Activated CD4-positive, alpha-beta T cell treated with anti-CD3 and anti-CD28 coated beads for 36 hours (primary cell): ENCODE data around the gene SLC22A17. TPM values are rescaled to one million over a fixed set of nuclear protein-coding genes. Genes with fewer than 3 reads are reported as not detected.

Experiments used
- ATAC-seq: fragments of 200-7000 bp; cut with Tn5 transposase; one replicate; pipeline ENCODE4 v1.10.0; 2021; ENCODE audit warnings: mild to moderate bottlenecking, moderate library complexity
- CTCF ChIA-PET: fragments of 350-600 bp; sonication (Branson Sonifier 250); formaldehyde crosslinking; loops from one replicate; lab custom pipeline; 2021; ENCODE audit warnings: antibody characterized with exemption; lab: Charles Lee
- POLR2A ChIA-PET: fragments of 350-600 bp; sonication (Branson Sonifier 250); formaldehyde crosslinking; loops from one replicate; lab custom pipeline; 2021; ENCODE audit warnings: antibody characterized with exemption, inconsistent platforms; lab: Charles Lee
- DNase-seq: peaks from one replicate; pipeline ENCODE4 v3.0.0-alpha.2; 2020
- H3K27ac Mint-ChIP-seq: one replicate; pipeline ENCODE4 v1.8.0; 2021; ENCODE audit warnings: mixed read lengths
- H3K27me3 Mint-ChIP-seq: one replicate; pipeline ENCODE4 v1.8.0; 2021; ENCODE audit warnings: mixed read lengths
- H3K36me3 Mint-ChIP-seq: one replicate; pipeline ENCODE4 v1.8.0; 2021; ENCODE audit warnings: low read depth, mixed read lengths
- H3K4me1 Mint-ChIP-seq: one replicate; pipeline ENCODE4 v1.8.0; 2021; ENCODE audit warnings: mixed read lengths
- H3K4me3 Mint-ChIP-seq: one replicate; pipeline ENCODE4 v1.8.0; 2021; ENCODE audit warnings: mild to moderate bottlenecking, moderate library complexity, mixed read lengths
- H3K9me3 Mint-ChIP-seq: one replicate; pipeline ENCODE4 v1.8.0; 2021; ENCODE audit warnings: low read depth, mixed read lengths
- intact Hi-C, 2 experiments: fragments of 100-400 bp; cut with DNase I in 1 of 2; cut with micrococcal nuclease in 1 of 2; formaldehyde crosslinking; loops; one replicate each; pipeline versions ENCODE4 v1.14.2 to v1.15.1; 2022 to 2024; cut with DNase I, micrococcal nuclease
- total RNA-seq, 2 experiments: library from RNA; stranded (reverse); gene quantifications; one replicate each; pipeline ENCODE4 v1.2.3, GENCODE V29; 2021

The SLC22A17 gene
- total RNA-seq, 2 experiments from 2014 or later, result 4.7 to 5.3 TPM

DNA sequence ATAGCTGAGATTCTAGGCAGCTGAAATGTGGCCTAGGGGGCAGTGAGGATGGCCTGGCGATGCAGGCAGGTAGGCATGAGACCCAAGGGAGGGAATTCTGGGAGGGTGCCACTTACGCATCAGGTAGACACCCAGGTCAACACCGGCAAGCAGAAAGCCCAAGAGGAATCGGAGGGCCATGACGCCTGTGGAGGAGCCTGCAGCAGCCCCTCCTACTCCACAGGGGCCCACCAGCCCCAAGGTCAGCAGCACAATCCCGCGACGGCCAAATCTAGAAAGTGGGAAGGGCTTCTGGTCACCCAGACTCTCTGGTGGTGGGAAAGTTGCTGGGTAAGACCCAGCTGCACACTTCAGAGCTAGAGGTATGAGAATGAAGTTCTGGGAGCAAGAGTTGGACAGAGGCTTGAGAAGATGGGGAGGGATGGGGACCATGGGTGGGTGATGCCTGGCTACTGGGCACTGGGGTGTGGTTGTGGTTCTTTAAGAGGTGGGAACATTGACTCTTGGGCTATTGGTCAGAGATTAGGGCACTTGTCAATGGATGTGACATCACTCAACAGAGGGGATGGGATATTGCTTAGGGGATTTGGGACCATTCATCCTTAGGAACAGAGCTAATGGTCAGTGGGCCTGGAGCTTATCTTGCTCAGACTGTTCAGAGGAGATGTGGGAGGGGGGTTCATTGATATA, 3.4 kb downstream of the SLC22A17 start:
- ChIA-PET CTCF (interaction anchor here (0.6 kb wide), 1 partner anchor 196 kb away, joined by 3 read pairs; no protein-coding TSS in a partner anchor), POLR2A (interaction anchor here (0.7 kb wide), 1 partner anchor 216 kb away, joined by 4 read pairs; no protein-coding TSS in a partner anchor)
- H3K36me3 Mint-ChIP-seq, result no peaks in the 10 kb centered on the region
- H3K4me1 Mint-ChIP-seq, result peaks cover 8% of the 10 kb centered on the region
- H3K27me3 Mint-ChIP-seq, result peaks cover 28% of the 10 kb centered on the region
- no peak overlapping the region for H3K4me3 Mint-ChIP-seq
- H3K27ac Mint-ChIP-seq, result no peak overlapping the region
- ATAC-seq, result no peak
- no peak for DNase-seq
- intact Hi-C loops, result no loop called here
- H3K9me3 Mint-ChIP-seq, result no peaks in the 10 kb centered on the region

- Mint-ChIP-seq H3K9me3 (no peaks in the 10 kb centered on the region), H3K27me3 (peaks cover 18% of the 10 kb centered on the region), H3K27ac (no peak overlapping the region), H3K36me3 (no peaks in the 10 kb centered on the region), H3K4me3 (no peak overlapping the region), H3K4me1 (peaks cover 8% of the 10 kb centered on the region)
- DNase-seq, result no peak
- CTCF ChIA-PET, result no interaction called here
- POLR2A ChIA-PET, result no interaction called here
- no peak for ATAC-seq
- intact Hi-C loops, result no loop called here
Measured at GRCh38 chr14:23348297-23348655, 4.4 kb downstream of the SLC22A17 start.

GRCh38 chr14:23347406-23348296, 5.0 kb downstream of the SLC22A17 start:
- H3K9me3 Mint-ChIP-seq, result no peaks in the 10 kb centered on the region
- CTCF ChIA-PET, result interaction anchor here (0.6 kb wide), 1 partner anchor 12 kb away, joined by 4 read pairs; no protein-coding TSS in a partner anchor
- H3K36me3 Mint-ChIP-seq, result no peaks in the 10 kb centered on the region
- peaks cover 3% of the 10 kb centered on the region for H3K4me1 Mint-ChIP-seq
- intact Hi-C loops, result no loop called here
- H3K27me3 Mint-ChIP-seq, result peaks cover 14% of the 10 kb centered on the region
- no peak overlapping the region for H3K4me3 Mint-ChIP-seq
- no peak overlapping the region for H3K27ac Mint-ChIP-seq
- POLR2A ChIA-PET, result no interaction called here
- ATAC-seq (no peak), DNase-seq (no peak)

DNA sequence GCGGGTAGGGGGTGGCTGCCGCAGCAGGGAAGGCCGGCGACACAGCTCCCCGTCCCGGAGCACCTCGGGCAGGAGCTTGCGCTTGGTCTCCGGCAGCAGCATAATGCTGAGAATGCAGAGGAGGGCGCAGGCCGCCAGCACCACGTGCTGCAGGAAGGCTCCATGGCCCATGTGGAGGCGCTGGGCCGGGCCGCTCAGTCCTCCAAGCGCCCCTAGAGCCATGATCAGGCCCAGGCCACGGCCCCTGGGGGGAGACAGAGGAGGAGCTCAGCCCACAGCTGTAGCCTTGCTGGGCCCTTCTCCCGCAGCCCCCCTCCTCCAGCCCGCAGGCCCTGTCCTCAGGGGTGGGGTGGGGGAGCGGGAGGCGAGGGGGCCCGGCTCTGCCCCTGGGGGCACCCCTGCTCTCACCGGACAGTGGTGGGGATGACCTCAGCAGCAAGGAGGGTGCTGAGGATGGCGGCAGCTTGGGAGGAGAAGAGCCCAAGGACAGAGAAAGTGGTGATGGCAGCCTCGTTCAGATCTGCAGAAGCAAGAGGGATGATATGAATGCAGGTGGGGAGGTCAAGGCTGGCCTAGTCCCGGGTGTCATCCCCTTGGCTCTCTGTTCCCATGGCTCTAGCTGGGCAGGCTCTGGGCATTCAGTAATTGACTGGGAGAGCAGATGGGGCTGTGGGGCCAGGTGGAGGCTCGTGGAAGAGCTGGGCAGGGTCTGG, 5.8 kb downstream of the SLC22A17 start:
- no peak for DNase-seq
- CTCF ChIA-PET, result interaction anchor here (0.7 to 2.1 kb wide), 3 partner anchors 12 to 55 kb away, joined by 3 to 8 read pairs (median 5); no protein-coding TSS in a partner anchor
- Mint-ChIP-seq H3K4me1 (peaks cover 3% of the 10 kb centered on the region), H3K27ac (no peak overlapping the region), H3K9me3 (no peaks in the 10 kb centered on the region), H3K4me3 (no peak overlapping the region), H3K27me3 (peaks cover 14% of the 10 kb centered on the region), H3K36me3 (no peaks in the 10 kb centered on the region)
- POLR2A ChIA-PET, result no interaction called here
- ATAC-seq, result no peak
- intact Hi-C loops, result no loop called here

GRCh38 chr14:23345987-23346692, 6.5 kb downstream of the SLC22A17 start:
- H3K27ac Mint-ChIP-seq, result no peak overlapping the region
- no peak overlapping the region for H3K4me3 Mint-ChIP-seq
- POLR2A ChIA-PET, result no interaction called here
- H3K4me1 Mint-ChIP-seq, result peaks cover under 1% of the 10 kb centered on the region
- no peaks in the 10 kb centered on the region for H3K9me3 Mint-ChIP-seq
- DNase-seq, result no peak
- no peak for ATAC-seq
- CTCF ChIA-PET, result interaction anchor here (0.7 to 2.1 kb wide), 6 partner anchors 13 to 54 kb away, joined by 3 to 8 read pairs (median 4); no protein-coding TSS in a partner anchor
- intact Hi-C loops, result no loop called here
- H3K36me3 Mint-ChIP-seq, result no peaks in the 10 kb centered on the region
- H3K27me3 Mint-ChIP-seq, result peaks cover 10% of the 10 kb centered on the region

DNA sequence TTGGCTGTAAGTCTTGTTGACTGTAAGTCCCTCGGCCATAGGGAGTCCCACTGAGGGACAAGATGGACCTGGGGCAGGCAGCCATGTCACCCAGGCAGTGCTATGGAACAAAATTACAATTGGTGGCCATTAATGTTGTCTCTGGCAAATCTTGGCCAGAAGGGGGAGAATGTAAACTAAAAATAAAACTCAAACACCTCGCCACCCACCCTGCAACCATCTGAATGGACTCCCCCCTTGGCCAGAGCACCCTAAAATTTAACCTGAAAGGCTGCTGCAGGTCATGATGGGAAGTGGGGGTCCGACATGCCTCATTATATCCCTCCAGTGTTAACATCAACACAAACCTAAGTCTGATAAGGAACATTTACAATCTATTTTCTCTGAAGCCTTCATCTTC, 8.2 kb downstream of the SLC22A17 start:
- intact Hi-C loops, result no loop called here
- CTCF ChIA-PET, result interaction anchor here (1.0 to 2.1 kb wide), 4 partner anchors 10 to 36 kb away, joined by 3 to 8 read pairs (median 6); no protein-coding TSS in a partner anchor
- Mint-ChIP-seq H3K36me3 (no peaks in the 10 kb centered on the region), H3K27me3 (no peaks in the 10 kb centered on the region), H3K4me3 (no peak overlapping the region), H3K4me1 (no peaks in the 10 kb centered on the region), H3K27ac (no peak overlapping the region), H3K9me3 (no peaks in the 10 kb centered on the region)
- no peak for DNase-seq
- ATAC-seq, result no peak
- POLR2A ChIA-PET, result no interaction called here

DNA sequence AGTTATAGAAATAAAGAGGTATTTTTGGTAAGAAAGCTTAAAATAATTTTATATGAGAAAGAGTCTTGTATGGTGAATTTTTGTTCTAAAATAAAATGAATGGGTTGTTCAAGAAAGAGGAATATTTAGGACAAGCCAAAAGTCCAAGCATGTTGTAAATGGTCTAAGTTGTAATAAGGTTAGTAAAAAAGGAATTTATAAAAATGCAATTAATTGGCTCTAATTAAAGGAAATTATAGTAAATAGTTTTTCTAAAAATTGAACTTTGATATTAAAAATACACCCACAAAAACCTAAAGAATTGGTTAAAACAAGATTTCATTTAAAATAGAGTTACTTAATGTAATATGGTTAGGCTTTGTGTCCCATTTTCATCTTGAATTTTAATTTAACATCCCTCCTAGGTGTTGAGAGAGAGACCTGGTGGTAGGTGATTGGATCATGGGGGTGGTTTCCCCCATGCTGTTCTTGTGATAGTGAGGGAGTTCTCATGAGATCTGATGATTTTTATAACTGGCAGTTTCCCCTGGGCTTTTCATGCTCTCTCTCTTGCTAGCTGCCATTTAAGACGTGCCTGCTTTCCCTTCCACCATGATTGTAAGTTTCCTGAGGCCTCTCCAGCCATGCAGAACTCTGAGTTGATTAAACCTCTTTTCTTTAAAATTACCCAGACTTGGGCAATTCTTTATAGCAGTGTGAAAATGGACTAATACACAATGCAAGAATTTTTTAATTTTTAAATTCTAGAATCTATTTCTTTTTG, 13.0 kb downstream of the SLC22A17 start:
- POLR2A ChIA-PET, result interaction anchor here (0.6 kb wide), 1 partner anchor 15 kb away, joined by 7 read pairs; no protein-coding TSS in a partner anchor
- DNase-seq (no peak), ATAC-seq (no peak)
- Mint-ChIP-seq H3K4me3 (no peak overlapping the region), H3K27me3 (peaks cover 9% of the 10 kb centered on the region), H3K4me1 (no peaks in the 10 kb centered on the region), H3K27ac (no peak overlapping the region), H3K36me3 (no peaks in the 10 kb centered on the region), H3K9me3 (no peaks in the 10 kb centered on the region)
- intact Hi-C loops, result no loop called here
- CTCF ChIA-PET, result interaction anchor here (0.6 to 1.6 kb wide), 4 partner anchors 13 to 220 kb away, joined by 3 to 4 read pairs (median 4); no protein-coding TSS in a partner anchor

GRCh38 chr14:23335623-23336022, 17.1 kb downstream of the SLC22A17 start:
- Mint-ChIP-seq H3K9me3 (no peaks in the 10 kb centered on the region), H3K4me3 (no peak overlapping the region), H3K36me3 (no peaks in the 10 kb centered on the region), H3K4me1 (no peaks in the 10 kb centered on the region), H3K27ac (no peak overlapping the region), H3K27me3 (peaks cover 11% of the 10 kb centered on the region)
- ATAC-seq (no peak), DNase-seq (no peak)
- ChIA-PET POLR2A (no interaction called here), CTCF (interaction anchor here (0.6 to 1.2 kb wide), 6 partner anchors 9 to 481 kb away, joined by 3 to 4 read pairs (median 3); no protein-coding TSS in a partner anchor)
- intact Hi-C loops, result no loop called here

DNA sequence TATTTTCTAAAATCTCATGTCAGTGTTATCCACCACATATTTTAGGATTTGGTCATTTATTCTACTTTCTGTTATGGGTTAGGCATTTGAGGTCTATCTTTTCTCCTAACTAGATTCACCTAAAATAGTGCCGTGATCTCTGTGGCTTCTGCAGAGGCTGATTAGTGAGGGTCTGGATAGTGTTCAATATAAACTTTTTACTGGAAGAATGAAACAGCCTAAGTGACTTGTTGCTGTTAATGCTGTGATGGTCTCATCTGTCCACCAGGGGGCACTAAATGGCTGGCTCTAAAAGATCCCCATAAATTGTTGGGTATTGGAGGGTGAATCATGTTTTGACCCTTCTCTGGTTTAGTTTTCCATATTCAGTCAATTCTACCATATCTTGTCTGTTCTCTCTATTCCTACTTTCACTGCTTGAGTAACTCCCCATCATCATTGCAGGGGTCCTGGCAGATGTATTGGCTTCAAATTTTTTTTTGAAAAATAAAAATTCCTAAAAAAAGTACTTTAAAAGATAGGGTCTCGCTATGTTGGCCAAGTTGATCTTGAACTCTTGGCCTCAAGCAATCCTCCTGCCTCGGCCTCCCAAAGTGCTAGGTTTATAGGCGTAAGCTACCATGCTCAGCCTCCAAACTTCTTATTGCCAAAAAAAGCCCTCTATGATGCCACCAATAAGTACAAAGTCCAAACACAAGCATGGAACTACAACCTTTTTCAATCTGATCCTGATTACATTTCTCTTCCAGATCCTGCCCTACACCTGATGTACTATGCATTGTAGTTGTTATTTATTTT, 24.5 kb downstream of the SLC22A17 start:
- Mint-ChIP-seq H3K4me3 (no peak overlapping the region), H3K9me3 (no peaks in the 10 kb centered on the region), H3K27ac (no peak overlapping the region), H3K4me1 (peaks cover 6% of the 10 kb centered on the region), H3K27me3 (no peaks in the 10 kb centered on the region), H3K36me3 (peaks cover 19% of the 10 kb centered on the region)
- CTCF ChIA-PET, result interaction anchor here (1.1 to 2.5 kb wide), 6 partner anchors 12 to 133 kb away, joined by 3 to 24 read pairs (median 4); partner anchors contain the start of gene SLC22A17
- ATAC-seq (peak; percentile 92), DNase-seq (peak; percentile 82)
- POLR2A ChIA-PET, result no interaction called here
- intact Hi-C loops, result loop anchor here (1.0 to 2.0 kb wide), 3 partner anchors 52 to 234 kb away; no protein-coding TSS in a partner anchor
